Panc1 (cell line): Measurements from ENCODE around the gene CPNE6. TPM values are rescaled to one million over a fixed set of nuclear protein-coding genes. Genes with fewer than 3 reads are reported as not detected.

ENCODE experiments used
- ATAC-seq: fragments of 200-7000 bp; cut with Tn5 transposase; 2 replicates; pipeline ENCODE4 v1.9.1; 2020; ENCODE audit warnings: mild to moderate bottlenecking, moderate library complexity
- BruUV-seq: library from RNA; stranded (reverse); fragments of 400-500 nt; replicated peaks from 2 replicates; lab custom pipeline; 2021; lab: Mats Ljungman, UMichigan
- CTCF ChIA-PET: fragments of 300-600 bp; sonication (Branson Sonifier 250); formaldehyde crosslinking; loops from one replicate; lab custom pipeline; 2022; ENCODE audit warnings: antibody characterized with exemption; lab: Charles Lee
- POLR2A ChIA-PET: fragments of 300-600 bp; sonication (Branson Sonifier 250); formaldehyde crosslinking; loops from one replicate; lab custom pipeline; 2022; ENCODE audit warnings: antibody characterized with exemption; lab: Charles Lee
- DNase-seq: peaks from one replicate; pipeline ENCODE4 v3.0.0-alpha.2; 2010; ENCODE audit warnings: low read depth, low spot score
- H3K27ac ChIP-seq: 2 replicates; pipeline ENCODE4 v1.5.1; 2011; ENCODE audit warnings: mild to moderate bottlenecking, low read length, inconsistent platforms
- H3K27me3 ChIP-seq: fragments of 200-500 bp; sonication (Bioruptor generic); 2 replicates; pipeline ENCODE4 v1.6.0; 2014; ENCODE audit warnings: low read length, inconsistent platforms; ENCODE audit not compliant: control insufficient read depth, insufficient read depth
- H3K36me3 ChIP-seq: fragments of 200-500 bp; sonication (Bioruptor generic); 2 replicates; pipeline ENCODE4 v1.5.1; 2014; ENCODE audit warnings: inconsistent platforms, mild to moderate bottlenecking, low read length, moderate library complexity; ENCODE audit not compliant: control insufficient read depth, insufficient read depth
- H3K4me1 ChIP-seq: 2 replicates; pipeline ENCODE4 v1.5.1; 2011; ENCODE audit warnings: inconsistent platforms, mild to moderate bottlenecking, low read length, moderate library complexity; ENCODE audit not compliant: control insufficient read depth, insufficient read depth
- H3K4me3 ChIP-seq, 2 experiments: 2 replicates each; pipeline ENCODE4 v1.5.1; 2011 to 2012; ENCODE audit warnings: low read depth in 2 of 2, low read length in 2 of 2, mild to moderate bottlenecking in 2 of 2, inconsistent platforms in 1 of 2, moderate library complexity in 1 of 2
- H3K9me3 ChIP-seq: fragments of 200-500 bp; sonication (Bioruptor generic); 2 replicates; pipeline ENCODE4 v1.5.1; 2014; ENCODE audit warnings: low read depth, mild to moderate bottlenecking, inconsistent platforms, low read length, moderate library complexity; ENCODE audit not compliant: control insufficient read depth, insufficient read depth
- POLR2AphosphoS5 ChIP-seq: IDR thresholded peaks from 2 replicates; pipeline ENCODE4 v1.6.1; 2012; ENCODE audit warnings: mild to moderate bottlenecking, low read depth, low read length, moderate library complexity
- REST ChIP-seq, 2 experiments: IDR thresholded peaks; 2 replicates each; pipeline ENCODE4 v1.6.1; 2011 to 2012; ENCODE audit warnings: low read depth in 2 of 2, control low read depth in 1 of 2, low read length in 1 of 2, mild to moderate bottlenecking in 1 of 2, moderate library complexity in 1 of 2; ENCODE audit not compliant: insufficient read depth in 1 of 2
- SIN3A ChIP-seq: IDR thresholded peaks from 2 replicates; pipeline ENCODE4 v1.6.1; 2012; ENCODE audit warnings: low read depth, mild to moderate bottlenecking, low read length, moderate library complexity, borderline replicate concordance; ENCODE audit not compliant: insufficient read depth
- TCF7L2 ChIP-seq: IDR thresholded peaks from 2 replicates; pipeline ENCODE4 v1.6.1; 2011; ENCODE audit warnings: mild to moderate bottlenecking, low read depth, low read length, inconsistent platforms
- in situ Hi-C: cut with HindIII; loops from 2 replicates; pipeline ENCODE4 v1.10.0; 2016; ENCODE audit warnings: low sequenced_read_pairs, low pct_unique_long_range_greater_than_20kb
- intact Hi-C: fragments of 100-400 bp; cut with micrococcal nuclease; formaldehyde crosslinking; loops from one replicate; pipeline ENCODE4 v1.10.0; 2022; ENCODE audit not compliant: unreplicated experiment
- total RNA-seq: library from RNA; stranded (reverse); gene quantifications from one replicate; pipeline ENCODE4 v1.2.1, GENCODE V29; 2021; ENCODE audit not compliant: unreplicated experiment
- TF ChIP-seq, protein P1 (sequence below): fragments of 450-650 bp; IDR thresholded peaks from 2 replicates; pipeline ENCODE4 v1.5.1; 2017; ENCODE audit warnings: mild to moderate bottlenecking

The CPNE6 gene
- total RNA-seq, 1 experiment from 2014 or later: not detected

DNA sequence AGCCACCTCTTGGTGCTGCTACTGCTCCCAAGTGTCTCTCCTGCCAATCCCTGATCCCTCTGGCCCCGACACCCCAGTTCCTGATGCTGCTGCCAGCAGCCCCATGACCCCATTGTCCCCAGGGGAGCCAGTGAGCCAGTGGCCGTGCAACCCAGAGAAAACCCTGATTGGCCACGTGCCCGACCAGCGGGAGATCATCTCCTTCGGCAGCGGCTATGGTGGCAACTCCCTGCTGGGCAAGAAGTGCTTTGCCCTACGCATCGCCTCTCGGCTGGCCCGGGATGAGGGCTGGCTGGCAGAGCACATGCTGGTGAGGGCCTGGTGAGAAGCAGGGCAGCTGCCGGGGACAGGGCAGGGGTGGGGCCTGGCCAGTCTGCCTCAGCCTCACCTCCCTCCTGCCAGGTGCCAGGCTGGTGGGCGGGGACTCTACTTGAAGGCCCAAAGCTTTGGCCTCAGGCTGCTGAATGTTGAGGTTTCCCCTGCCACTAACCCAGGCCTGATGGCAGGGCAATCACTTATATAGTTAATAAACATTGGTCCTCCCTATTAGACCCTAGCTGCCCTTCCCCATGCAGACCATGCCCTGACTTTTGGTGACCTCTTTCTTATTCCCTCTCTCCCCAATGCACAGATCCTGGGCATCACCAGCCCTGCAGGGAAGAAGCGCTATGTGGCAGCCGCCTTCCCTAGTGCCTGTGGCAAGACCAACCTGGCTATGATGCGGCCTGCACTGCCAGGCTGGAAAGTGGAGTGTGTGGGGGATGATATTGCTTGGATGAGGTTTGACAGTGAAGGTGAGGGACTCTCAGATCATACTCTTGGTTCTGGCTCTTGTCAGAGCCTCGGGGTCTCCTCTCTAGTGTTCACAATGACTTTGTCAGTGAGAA, 27.8 kb downstream of the CPNE6 start:
- peaks cover 5% of the 10 kb centered on the region; the same call in 1 of the 2 replicates for H3K4me1 ChIP-seq
- H3K27ac ChIP-seq: no peak overlapping the region
- H3K36me3 ChIP-seq: no peaks in the 10 kb centered on the region; the same call in 1 of the 2 replicates
- H3K4me3 ChIP-seq: no peak overlapping the region
- ATAC-seq (no peak), DNase-seq (no peak)
- H3K9me3 ChIP-seq: no peaks in the 10 kb centered on the region
- intact Hi-C loops: no loop called here
- in situ Hi-C loops: no loop called here
- no TSS peak for BruUV-seq
- H3K27me3 ChIP-seq: no peaks in the 10 kb centered on the region
- ChIA-PET CTCF (no interaction called here), POLR2A (no interaction called here)
- TF ChIP-seq POLR2AphosphoS5 (no peak), REST (IDR thresholded peaks at IDR 0.05; ENCODE audit: insufficient read depth in 1 of 2, low read depth in 2 of 2, low read length in 1 of 2) (no peak), SIN3A (no peak), TCF7L2 (no peak)
- TF ChIP-seq, protein P1, sequence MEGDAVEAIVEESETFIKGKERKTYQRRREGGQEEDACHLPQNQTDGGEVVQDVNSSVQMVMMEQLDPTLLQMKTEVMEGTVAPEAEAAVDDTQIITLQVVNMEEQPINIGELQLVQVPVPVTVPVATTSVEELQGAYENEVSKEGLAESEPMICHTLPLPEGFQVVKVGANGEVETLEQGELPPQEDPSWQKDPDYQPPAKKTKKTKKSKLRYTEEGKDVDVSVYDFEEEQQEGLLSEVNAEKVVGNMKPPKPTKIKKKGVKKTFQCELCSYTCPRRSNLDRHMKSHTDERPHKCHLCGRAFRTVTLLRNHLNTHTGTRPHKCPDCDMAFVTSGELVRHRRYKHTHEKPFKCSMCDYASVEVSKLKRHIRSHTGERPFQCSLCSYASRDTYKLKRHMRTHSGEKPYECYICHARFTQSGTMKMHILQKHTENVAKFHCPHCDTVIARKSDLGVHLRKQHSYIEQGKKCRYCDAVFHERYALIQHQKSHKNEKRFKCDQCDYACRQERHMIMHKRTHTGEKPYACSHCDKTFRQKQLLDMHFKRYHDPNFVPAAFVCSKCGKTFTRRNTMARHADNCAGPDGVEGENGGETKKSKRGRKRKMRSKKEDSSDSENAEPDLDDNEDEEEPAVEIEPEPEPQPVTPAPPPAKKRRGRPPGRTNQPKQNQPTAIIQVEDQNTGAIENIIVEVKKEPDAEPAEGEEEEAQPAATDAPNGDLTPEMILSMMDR: no peak

GRCh38 chr14:24100197-24100981, 29.0 kb downstream of the CPNE6 start:
- intact Hi-C loops: no loop called here
- in situ Hi-C loops: no loop called here
- Histone ChIP-seq H3K27ac (no peak overlapping the region), H3K4me3 (no peak overlapping the region), H3K27me3 (no peaks in the 10 kb centered on the region), H3K36me3 (no peaks in the 10 kb centered on the region), H3K9me3 (no peaks in the 10 kb centered on the region), H3K4me1 (no peaks in the 10 kb centered on the region; the same call in 1 of the 2 replicates)
- TF ChIP-seq, protein P1: no peak
- TF ChIP-seq TCF7L2: no peak
- no peak for TF ChIP-seq POLR2AphosphoS5
- no peak for TF ChIP-seq SIN3A
- TF ChIP-seq REST (IDR thresholded peaks at IDR 0.05; ENCODE audit: insufficient read depth in 1 of 2, low read depth in 2 of 2, low read length in 1 of 2): no peak
- ChIA-PET CTCF (no interaction called here), POLR2A (no interaction called here)
- TSS peak; percentile 16 for BruUV-seq
- no peak for ATAC-seq
- DNase-seq: no peak
